Measurements from ENCODE around the gene NEURL1B.
A peak's percentile ranks its signal among the peaks of the same experiment; 100 is the strongest.

Gene NEURL1B

DNA sequence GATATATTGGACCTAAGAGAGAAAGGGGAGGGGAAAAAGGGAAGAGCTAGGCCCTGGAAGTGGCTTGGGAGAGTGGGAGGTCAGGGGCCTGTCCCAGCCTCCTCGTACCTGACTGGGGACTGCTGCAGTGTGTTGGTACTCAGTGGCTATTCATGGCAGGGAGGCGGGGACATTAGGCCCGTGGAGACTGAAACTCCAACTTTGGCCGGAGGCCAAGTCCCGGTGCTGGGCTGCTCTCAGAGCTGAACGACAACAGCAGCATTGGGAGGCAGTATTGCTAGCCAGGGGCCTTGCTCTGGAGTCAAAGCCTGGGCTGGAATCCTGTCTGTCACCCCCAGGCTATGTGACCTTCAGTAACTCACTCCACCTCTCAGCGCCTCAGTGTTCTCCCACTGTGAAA lies 37.8 kb downstream of the NEURL1B start:
- DNase-seq (ENCODE audit: low spot score) = no peak

DNA sequence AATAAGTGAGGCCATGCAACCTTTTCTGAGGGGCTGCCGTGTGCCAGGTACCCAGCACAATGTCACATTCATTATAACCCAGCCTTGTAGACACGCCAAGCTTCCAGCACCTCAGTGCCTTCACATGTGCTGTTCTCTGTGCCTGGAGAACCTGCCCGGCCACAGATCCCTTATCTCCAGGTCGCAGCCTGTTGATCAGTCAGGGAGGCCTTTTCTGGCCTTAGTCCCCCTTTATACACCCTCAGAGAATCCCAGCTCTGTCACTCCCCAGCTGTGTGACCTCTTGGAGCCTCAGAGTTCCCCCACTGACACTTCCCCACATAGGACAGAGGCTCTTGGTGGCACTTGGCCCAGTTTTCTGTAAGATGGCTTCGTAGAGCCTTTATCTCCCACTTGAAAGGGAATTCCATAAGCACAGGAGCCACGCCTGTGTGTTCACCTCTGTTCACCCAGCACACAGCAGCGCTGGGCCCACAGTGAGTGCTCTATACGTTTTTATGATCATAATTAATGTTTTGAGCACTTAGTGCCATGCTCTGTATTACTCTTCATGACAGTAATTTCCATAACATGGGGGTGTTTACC lies 38.7 kb downstream of the NEURL1B start:
- DNase-seq (ENCODE audit: low spot score) = no peak

DNA sequence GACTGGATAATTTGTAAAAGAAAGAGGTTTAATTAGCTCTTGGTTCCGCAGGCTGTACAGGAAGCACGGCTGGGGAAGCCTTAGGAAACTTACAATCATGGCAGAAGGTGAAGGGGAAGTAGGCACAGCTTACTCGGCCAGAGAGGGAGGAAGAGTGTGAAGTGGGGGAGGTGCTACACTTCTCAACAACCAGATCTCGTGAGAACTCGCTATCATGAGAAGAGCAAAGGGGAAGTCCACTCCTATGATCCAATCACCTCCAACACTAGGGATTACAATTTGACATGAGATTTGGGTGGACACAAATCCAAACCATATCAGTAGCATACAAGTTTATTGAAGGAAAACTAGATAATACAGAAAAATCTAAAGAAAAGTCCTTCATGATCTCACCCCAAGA lies 39.9 kb downstream of the NEURL1B start:
- DNase-seq (ENCODE audit: low spot score) = no peak

DNA sequence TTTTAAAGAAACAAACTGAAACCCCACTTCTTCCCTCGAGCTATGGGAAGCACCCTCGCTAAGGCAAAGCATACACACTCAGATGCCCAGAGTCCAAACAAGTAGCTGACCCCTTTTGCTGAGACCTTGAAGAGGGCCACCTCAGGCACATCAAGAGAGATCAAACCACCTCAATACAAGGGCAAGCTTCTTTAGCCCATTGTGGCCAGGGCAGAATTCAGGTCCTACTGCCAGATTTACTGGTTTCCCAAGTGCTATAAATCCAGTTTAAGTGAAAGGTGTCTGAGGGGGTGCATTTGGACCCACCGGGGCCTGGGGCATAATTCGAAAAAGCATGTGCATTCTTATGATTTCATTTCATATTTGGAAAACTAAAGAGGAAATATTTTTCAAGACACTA lies 40.4 kb downstream of the NEURL1B start:
- DNase-seq (ENCODE audit: low spot score) = no peak

DNA sequence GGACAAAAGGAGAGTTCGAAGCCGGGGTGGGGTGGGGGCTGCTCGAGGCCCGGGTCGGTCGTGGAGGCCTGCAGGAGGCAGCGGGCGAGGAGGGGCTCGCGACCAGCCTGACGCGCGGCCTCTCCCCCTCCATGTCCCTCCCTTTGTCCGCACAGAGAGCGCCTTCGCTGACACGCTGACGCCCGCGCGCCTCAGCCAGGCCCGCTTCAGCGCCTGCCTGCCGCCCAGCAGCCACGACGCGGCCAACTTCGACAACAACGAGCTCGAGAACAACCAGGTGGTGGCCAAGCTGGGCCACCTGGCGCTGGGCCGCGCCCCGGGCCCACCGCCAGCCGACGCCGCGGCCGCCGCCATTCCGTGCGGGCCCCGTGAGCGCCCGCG lies 42.2 kb downstream of the NEURL1B start:
- DNase-seq (ENCODE audit: low spot score) = no peak

DNA sequence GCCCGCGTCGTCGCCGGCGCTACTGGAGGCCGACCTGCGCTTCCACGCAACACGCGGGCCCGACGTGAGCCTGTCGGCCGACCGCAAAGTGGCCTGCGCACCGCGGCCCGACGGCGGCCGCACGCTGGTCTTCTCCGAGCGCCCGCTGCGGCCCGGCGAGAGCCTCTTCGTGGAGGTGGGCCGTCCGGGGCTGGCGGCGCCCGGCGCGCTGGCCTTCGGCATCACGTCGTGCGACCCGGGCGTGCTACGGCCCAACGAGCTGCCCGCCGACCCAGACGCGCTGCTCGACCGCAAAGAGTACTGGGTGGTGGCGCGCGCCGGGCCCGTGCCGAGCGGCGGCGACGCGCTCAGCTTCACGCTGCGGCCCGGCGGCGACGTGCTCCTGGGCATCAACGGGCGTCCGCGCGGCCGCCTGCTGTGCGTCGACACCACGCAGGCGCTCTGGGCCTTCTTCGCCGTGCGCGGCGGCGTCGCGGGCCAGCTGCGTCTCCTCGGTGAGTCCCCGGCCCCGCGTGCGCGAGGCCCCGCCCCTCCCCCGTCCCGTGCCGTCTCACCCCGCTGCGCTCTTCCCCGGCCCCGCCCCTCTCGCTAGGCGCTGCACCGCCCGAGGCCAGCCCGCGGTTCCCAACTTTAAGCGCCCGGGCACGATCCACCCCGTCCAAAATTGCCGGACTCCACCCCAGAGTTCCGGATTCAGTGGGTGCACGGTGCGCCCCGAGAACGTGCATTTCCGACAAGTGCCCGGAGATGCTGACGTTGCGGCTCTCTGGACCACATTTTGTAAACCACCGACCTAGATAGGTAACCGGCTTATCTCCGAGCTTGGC lies 42.8 kb downstream of the NEURL1B start:
- DNase-seq (ENCODE audit: low spot score) = peak; percentile 72

DNA sequence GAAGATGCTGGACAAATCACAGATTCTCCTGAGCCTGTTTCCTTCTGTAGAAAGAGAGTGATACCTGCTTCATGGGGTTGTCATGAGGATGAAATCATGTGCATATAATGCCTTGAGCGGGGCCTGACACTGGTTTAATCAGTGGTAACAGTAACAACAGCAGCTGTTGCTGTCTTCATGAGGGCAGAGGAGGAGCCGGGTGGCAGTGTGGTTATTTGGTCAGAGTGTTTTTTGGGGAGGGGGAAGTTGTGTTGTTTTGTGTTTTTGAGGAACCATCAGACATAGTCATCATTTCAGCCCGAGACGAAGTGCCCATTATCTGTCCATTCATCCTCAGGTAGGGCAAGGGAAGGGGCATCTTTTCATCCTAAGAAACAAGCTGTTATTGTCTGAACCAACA lies 44.0 kb downstream of the NEURL1B start:
- no peak for DNase-seq (ENCODE audit: low spot score)

DNA sequence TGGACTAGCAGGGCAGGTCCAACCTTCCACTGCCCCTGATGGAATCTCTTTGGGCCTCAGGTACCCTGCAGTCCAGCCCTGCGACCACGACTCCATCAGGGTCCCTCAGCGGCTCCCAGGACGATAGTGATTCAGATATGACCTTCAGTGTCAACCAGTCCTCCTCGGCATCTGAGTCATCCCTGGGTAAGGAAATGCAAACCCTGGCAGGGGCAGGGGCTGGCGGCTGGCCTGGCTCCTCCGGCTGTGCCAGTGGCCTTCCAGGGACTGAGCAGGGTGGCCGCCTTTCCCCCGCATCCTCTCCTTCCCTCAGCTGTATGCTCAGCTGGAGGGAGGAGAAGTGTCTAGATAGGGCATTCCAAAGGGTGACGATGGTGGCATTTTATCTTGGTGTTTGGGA lies 45.0 kb downstream of the NEURL1B start:
- DNase-seq (ENCODE audit: low spot score) = no peak

DNA sequence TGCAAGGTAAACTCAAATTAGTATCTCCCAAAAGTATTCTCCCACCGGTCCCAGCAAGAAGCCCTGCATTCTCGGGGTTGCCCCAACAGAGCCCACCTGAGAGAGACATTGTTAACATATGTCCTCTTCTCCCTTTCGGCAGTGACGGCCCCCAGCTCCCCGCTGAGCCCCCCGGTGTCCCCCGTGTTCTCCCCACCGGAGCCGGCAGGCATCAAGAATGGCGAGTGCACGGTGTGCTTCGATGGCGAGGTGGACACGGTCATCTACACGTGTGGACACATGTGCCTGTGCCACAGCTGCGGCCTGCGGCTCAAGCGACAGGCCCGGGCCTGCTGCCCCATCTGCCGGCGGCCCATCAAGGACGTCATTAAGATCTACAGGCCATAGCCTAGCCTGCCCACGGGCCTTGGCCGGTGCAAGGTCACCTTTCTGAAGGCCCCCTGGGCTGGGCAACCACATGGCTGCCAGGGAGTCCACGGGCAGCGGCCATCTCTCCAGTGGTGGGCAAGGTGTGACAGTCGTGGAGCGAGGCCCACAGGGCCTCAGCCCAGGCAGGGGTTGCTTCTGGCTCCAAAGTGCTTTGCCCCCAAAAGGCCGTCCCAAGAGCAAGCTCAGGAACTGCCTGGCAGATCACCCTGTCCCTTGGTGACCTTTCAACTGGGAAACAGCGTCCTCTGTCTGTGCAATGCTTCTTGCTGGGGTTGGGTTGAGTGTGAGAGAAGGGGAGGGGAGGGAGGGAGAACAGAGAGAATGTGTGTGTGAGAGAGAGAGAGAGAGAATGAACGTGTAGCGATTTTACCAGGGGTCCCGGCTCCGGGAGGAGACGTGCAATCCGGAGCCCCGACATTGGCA lies 45.7 kb downstream of the NEURL1B start:
- no peak for DNase-seq (ENCODE audit: low spot score)

DNA sequence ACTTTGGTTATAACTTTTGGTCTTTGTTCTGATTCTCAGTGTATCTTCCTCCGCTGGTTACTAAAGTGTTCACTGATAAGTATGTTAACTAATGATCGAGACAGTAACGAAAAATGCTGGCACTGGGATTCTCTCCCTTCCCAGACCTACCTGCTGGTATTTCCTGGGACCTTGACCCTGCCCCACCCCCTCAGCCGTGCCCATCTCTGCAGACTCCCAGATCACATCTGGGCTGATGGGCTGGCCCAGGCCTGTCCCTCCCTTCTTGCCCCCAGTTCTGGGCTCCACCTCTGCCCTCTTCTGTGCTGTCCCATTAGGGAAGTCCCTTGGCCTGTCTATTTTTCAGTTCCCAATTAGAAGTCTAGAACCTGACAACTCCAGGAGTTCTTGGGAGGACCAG lies 46.9 kb downstream of the NEURL1B start:
- no peak for DNase-seq (ENCODE audit: low spot score)

DNA sequence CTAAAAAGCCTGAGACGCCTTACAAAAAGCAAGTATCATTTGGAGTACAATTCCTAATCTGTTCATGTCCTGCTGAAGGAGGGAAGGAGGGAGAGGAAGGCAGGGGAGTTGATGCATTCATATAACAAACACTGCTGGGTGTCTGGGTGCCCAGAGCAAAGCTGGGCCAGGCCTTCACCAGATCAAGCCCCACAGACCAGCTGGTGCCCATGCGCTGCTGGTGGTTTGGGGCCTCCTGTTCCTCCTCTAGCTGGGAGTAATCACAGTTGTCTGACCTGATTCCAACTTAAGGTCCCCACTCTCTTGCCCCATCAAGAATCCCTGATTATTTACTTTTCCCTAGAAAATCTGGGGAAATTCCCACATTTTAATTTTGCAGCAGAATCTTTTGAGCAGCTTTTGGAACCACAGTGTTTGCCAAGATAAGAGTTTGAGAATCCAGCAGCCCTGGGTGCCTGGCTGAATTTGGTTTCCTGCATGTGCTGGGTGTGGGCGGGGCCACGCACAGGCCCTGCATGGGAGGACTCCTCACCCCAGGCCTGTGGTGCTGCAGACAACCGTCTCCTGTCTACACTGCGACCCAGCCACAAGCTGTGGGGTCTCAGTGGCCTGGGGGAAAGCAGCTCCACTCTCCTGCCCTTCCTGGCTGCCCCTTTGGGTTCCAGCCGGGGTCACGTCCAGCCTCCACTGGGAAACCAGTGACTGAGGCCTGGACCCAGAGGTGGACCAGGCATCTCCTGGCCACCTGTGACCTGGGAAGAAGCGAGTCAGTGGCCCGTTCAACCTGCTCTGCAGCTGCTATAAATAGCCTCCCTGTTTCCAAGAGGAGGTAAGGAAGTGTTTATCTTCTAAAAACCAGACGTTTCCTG lies 47.5 kb downstream of the NEURL1B start:
- no peak for DNase-seq (ENCODE audit: low spot score)

DNA sequence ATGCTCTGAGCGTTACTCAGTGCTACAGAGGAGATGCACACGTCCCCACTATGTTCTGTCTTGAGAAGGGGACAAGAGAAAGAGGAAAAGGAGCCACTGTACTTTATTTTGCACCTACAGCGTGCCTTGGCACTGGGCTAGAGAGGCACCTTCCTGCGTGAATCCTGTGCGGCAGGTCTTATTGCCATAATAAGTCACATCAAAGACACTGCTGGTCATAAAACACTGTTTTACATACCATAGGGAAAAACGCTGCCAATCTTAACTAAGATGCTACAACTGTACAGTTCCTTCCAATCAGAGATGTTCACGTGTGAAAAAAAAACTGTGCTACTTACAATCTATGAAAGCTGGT lies 48.1 kb downstream of the NEURL1B start:
- DNase-seq (ENCODE audit: low spot score) = no peak

DNA sequence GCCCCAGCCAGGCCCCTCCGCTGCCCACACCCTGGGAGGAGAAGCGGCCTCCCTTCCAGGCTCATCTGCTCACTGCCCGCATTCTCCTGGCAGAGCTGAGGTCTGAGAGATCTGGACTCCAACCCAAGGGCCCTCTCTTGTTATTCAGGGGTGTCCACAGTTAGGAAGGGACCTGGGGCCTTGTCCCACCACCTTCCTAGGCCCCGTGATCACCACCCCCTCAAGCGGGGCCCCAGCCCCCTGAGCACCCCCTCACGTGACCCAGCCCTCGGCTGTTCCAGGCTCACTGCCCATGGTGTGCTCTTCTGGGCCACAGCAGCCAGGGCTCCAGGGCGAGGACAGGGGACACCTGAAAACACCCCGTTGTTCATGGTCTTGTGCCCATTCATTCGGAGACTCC lies 48.7 kb downstream of the NEURL1B start:
- DNase-seq (ENCODE audit: low spot score) = no peak

DNA sequence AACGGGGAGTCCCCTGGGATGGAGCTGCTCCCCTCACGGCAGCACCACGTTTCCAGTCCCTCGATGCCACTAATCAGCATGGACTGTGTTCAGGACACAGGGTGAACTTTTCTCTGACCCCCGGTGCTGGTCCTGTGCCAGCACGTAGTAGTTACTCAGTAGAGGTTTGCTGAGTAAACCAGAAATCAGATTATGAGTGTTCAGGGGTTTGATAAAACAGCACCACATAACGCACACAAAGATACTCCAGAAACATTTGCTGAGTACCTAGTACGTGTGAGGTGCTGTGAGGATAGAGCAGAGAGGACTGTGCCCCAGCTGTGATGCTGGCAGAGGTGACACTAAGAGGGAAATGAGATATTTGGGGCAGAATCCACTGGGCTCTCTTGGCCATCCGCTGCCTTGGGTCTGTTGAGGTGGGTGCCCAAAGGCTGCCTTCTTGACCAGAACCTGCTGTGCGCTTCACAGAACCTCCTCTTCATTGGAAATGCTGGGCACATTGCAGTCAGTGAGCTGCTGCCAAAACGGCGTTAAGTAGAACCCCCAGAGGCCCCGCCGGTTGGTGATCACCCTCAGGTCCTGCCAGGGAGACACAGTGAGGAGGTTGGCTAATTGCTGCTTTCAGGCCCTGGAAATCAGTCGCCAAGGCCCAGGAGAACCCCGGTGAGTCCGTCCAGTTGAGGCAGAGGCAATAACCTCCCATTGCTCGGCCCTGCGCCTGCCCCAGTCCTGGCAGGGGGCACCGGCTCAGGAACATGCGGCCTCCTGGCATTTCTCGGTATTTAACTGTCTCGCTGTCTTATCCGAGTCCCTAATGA lies 49.4 kb downstream of the NEURL1B start:
- no peak for DNase-seq (ENCODE audit: low spot score)

DNA sequence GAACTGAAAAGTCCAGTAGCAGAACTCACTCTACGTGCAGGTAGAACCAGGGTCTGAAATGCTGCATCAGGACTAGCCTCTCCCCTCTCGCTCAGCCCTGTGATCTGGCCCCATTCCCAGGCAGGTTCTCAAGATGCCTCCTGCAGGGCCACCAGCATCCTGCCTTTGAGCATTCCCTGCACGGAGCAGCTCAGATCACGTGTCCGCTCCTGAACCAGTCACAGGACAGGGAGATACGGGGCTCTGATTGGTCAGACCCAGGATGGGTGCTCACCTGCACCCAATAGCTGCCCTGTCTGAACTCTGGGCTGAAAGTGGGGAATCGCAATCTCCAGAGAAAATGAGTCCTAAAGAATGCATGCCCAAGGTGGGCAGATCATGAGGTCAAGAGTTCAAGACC lies 50.8 kb downstream of the NEURL1B start:
- no peak for DNase-seq (ENCODE audit: low spot score)

DNA sequence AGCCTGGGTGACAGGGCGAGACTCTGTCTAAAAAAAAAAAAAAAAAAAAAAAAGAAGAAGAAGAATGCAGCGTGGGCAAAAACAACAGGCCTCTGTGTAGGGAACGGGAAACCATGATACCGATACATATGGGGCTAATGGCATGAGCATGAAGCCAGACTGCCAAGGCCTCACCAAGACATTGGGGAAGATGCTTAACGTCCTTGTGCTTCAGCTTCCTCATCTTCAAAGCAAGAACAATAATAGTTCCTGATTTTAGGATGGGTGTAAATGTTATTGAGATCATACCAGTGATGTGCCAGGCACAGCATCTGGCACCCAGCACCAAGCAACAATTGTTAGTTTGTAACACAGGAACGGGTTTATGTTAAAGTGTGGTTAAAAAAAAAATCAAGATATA lies 51.4 kb downstream of the NEURL1B start:
- DNase-seq (ENCODE audit: low spot score) = no peak

DNA sequence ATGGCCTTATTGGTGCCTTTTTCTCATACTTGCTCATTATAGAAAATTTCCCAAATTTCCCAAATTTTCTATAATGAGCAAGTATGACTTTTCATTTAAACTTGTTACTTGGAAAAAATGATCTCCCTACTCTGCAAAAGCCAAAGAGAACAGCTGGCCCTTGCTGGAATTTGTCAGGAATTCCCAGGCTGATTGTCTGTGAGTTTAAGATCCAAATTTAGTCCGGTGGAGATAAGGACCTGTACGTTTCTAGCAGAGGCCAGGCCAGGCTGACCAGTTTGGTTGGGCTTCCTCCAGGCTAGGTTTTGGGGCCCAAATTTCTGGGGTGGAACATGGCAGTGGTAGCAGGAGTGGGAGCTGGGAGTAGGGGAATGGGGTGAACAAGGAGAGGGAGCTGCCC lies 51.9 kb downstream of the NEURL1B start:
- DNase-seq (ENCODE audit: low spot score) = no peak

DNA sequence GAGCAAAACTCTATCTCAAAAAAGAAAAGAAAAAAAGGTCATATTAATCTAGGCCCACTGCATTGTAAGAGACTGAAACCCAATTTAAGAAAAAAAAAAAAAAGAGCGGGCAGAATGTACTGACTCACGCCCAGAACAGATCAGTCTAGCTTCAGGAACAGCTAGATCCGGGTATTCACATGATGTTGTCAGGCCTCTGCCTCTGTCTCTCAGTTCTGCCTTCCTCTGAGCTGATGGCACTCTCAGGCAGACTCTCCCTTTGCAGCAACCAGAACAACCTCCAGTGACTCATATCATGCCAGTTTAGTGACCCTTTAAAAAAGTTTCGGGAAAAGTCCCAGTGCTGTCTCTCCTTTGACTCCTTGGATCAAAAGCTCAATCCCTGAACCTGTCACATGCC lies 53.0 kb downstream of the NEURL1B start:
- no peak for DNase-seq (ENCODE audit: low spot score)

DNA sequence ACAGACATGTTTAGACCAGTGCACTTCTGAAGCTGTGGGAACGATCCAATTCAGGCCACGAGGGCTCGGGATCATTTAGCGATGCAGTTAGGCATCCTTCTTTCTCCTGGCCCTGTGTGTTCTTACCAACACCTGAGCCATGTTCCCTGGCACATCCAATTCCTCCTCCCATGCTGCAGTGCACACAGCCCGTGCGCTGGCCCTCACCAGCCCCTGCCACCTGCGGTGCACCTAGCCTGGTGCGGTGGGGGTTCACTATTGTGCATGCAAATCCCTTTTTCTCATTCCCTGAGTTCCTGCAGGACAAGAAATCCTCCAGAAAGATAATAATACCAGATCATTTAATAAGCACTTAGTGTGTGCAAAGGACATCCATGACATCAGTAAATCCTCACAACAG lies 53.5 kb downstream of the NEURL1B start:
- no peak for DNase-seq (ENCODE audit: low spot score)

DNA sequence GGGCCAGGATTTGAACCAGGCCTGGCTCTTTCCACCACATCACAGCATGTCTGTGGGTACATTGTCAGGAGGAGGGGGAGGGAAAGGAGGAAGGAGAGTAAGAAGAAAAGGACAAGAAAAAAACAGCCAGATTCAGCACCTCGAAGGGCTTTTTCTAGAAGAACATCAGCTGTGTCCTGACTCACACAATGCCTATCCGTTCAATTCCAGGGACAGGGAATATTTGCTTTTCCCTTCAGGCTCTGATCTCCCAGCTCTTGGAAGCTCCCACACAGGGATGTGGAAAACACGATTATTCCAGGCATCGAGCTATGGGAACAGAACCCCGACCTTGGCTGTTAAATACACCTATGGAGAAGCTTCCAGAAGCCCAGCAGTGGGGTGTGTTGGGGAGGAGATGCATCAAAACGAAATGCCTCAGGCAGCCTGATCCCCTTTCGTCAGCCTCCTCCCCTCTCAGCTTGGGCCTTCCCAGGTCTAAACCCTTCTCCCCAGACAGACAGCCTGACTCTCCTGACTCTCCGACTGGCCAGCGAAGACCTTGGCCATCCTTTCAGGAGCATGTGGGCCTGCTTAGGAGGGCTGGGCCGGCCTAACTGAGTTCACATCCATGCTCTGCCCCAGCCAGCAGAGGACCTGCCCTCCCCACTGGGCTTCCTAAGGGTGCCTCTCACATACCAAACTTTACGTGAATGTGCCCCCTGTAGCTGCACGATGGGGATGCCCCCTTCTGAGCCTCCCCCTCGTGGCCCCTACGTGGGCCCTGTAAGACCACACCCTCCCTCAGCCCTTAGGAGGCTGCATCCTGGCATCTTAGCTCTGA lies 54.4 kb downstream of the NEURL1B start:
- DNase-seq (ENCODE audit: low spot score) = no peak
